ENCODE results near the gene SLC41A3. TPM values are rescaled to one million over a fixed set of nuclear protein-coding genes. Genes with fewer than 3 reads are reported as not detected.

Gene SLC41A3
- total RNA-seq, 1 experiment from 2014 or later = 35.5 TPM

GRCh38 chr3:126081618-126082361 is 2.1 kb downstream of the SLC41A3 start:
- H3K4me1 ChIP-seq (ENCODE audit: insufficient read depth, low read length) = no peaks in the 10 kb centered on the region
- H4K91ac ChIP-seq (ENCODE audit: insufficient read length, low read depth, low read length) = no peak overlapping the region
- TF ChIP-seq CTCF (conservative IDR thresholded peaks at IDR 0.05) = peak; percentile 55
- no peaks in the 10 kb centered on the region for H3K27me3 ChIP-seq (ENCODE audit: insufficient read depth, low read length)
- no peaks in the 10 kb centered on the region for H3K9me3 ChIP-seq (ENCODE audit: control insufficient read depth, low read depth, low read length)
- no peak overlapping the region for H3K4ac ChIP-seq (ENCODE audit: low read depth, low read length)
- H4K5ac ChIP-seq (ENCODE audit: insufficient read length, low read depth, low read length) = no peak overlapping the region
- no peak overlapping the region for H2BK15ac ChIP-seq (ENCODE audit: low read depth, low read length)
- Mint-ChIP-seq H3K9me3 (peaks cover 17 to 20% of the 10 kb centered on the region in 2 experiments), H3K36me3 (ENCODE audit: insufficient read depth in 1 of 3, low read depth in 3 of 3) (peaks cover 2 to 27% (median 16%) of the 10 kb centered on the region in 3 experiments; a peak in 6 of 7 replicates), H3K4me3 (no peak overlapping the region), H3K27me3 (ENCODE audit: low read depth) (no peaks in the 10 kb centered on the region), H3K4me1 (peaks cover 9 to 21% of the 10 kb centered on the region in 2 experiments), H3K27ac (no peak overlapping the region)
- H3K79me2 ChIP-seq (ENCODE audit: insufficient read depth, low read length) = no peaks in the 10 kb centered on the region
- H4K8ac ChIP-seq (replicated peaks; ENCODE audit: insufficient read length, low read depth, low read length) = no peak overlapping the region
- no peaks in the 10 kb centered on the region for H4K20me1 ChIP-seq (ENCODE audit: control insufficient read depth, insufficient read depth, insufficient read length)
- H3K23me2 ChIP-seq (ENCODE audit: insufficient read length, low read depth, low read length, poor library complexity, severe bottlenecking) = peaks cover 3% of the 10 kb centered on the region
- no peak overlapping the region for H3K9ac ChIP-seq (ENCODE audit: extremely low read depth, insufficient read length, low read length)
- DNase-seq = no peak
- H3K79me1 ChIP-seq (ENCODE audit: insufficient read depth, low read depth, low read length, poor library complexity, severe bottlenecking) = peaks cover 3% of the 10 kb centered on the region
- no peak overlapping the region for H3K14ac ChIP-seq (ENCODE audit: insufficient read depth, low read length)
- H2BK20ac ChIP-seq (ENCODE audit: low read depth, low read length, poor library complexity, severe bottlenecking) = no peak overlapping the region
- H2BK12ac ChIP-seq (ENCODE audit: insufficient read length, low read depth, low read length) = no peak overlapping the region
- no CpG with 5 or more reads among the region's 9 CpGs for WGBS (ENCODE audit: extremely low coverage, insufficient read length, low lambda C conversion rate)
- H2BK5ac ChIP-seq (ENCODE audit: insufficient read length, low read length) = no peak overlapping the region
- no peak overlapping the region for H3K56ac ChIP-seq (ENCODE audit: insufficient read length, low read depth, low read length)
- H2AK5ac ChIP-seq (ENCODE audit: insufficient read length, low read length) = no peak overlapping the region
- H2AFZ ChIP-seq (ENCODE audit: low read length) = no peak overlapping the region
- H3T11ph ChIP-seq (ENCODE audit: low read length) = no peak overlapping the region
- H3K4me2 ChIP-seq (ENCODE audit: insufficient read depth, insufficient read length, low read length) = no peak overlapping the region
- H3K23ac ChIP-seq (ENCODE audit: insufficient read length, low read depth, low read length) = no peak overlapping the region
- no peak overlapping the region for H3K27ac ChIP-seq (ENCODE audit: insufficient read length, low read depth, low read length)
- no peak overlapping the region for H2BK120ac ChIP-seq (ENCODE audit: low read depth, low read length, poor library complexity, severe bottlenecking)
- no peak overlapping the region for H3K18ac ChIP-seq (ENCODE audit: insufficient read length, low read depth, low read length)
